ENCODE data around the gene DROSHA.

GRCh38 chr5:31381299-31381698 is 150.6 kb downstream of the DROSHA start:
- TF ChIP-seq, protein P1, sequence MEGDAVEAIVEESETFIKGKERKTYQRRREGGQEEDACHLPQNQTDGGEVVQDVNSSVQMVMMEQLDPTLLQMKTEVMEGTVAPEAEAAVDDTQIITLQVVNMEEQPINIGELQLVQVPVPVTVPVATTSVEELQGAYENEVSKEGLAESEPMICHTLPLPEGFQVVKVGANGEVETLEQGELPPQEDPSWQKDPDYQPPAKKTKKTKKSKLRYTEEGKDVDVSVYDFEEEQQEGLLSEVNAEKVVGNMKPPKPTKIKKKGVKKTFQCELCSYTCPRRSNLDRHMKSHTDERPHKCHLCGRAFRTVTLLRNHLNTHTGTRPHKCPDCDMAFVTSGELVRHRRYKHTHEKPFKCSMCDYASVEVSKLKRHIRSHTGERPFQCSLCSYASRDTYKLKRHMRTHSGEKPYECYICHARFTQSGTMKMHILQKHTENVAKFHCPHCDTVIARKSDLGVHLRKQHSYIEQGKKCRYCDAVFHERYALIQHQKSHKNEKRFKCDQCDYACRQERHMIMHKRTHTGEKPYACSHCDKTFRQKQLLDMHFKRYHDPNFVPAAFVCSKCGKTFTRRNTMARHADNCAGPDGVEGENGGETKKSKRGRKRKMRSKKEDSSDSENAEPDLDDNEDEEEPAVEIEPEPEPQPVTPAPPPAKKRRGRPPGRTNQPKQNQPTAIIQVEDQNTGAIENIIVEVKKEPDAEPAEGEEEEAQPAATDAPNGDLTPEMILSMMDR (IDR thresholded peaks at IDR 0.05): no peak
- TF ChIP-seq POLR2A (IDR thresholded peaks at IDR 0.05): no peak
